ENCODE data around the gene PLEK2.
"Not testable (repeated sequence)": the region's sequence is repeated elsewhere in the genome, so short reads cannot be mapped to it uniquely, and the experiment has no call there.

The PLEK2 gene

DNA sequence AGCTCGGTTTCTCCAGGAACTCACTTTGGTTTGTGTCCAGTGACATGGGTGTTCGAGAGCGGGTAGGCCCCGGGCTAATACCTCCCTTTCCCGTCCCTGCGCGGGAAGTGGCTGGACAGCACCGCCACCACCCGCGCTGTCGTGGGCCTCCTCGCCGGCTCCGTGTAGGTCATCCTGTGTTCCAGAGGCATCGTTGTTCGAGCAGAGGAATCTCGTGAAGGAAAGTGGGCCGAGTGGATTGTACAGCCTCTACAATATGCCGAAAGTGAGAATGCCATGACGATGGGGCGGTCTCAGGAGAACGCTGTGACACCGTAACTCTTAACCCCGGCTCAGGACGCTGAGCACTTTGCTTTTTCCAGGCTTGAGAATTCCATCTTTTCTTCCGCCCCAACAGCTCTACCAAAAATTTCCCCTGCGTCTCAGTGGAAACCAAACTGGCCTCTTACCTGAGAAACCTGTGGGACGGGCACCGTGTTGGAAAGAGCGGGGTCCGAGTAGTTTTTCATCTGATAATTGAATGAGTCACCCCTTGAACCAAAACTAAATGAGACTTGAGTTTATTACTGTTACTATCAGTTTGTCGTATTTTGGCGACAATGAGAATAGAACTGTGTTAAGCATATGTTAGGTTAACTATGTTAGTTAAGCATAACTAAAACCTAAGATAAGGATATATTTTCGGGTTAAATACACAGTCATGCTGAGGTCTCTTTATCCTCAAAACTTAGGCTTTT, 51.3 kb downstream of the PLEK2 start:
- DNase-seq (ENCODE audit: low read depth in 1 of 2, low spot score in 1 of 2): peak in 1 of 2 donors; percentile 26

DNA sequence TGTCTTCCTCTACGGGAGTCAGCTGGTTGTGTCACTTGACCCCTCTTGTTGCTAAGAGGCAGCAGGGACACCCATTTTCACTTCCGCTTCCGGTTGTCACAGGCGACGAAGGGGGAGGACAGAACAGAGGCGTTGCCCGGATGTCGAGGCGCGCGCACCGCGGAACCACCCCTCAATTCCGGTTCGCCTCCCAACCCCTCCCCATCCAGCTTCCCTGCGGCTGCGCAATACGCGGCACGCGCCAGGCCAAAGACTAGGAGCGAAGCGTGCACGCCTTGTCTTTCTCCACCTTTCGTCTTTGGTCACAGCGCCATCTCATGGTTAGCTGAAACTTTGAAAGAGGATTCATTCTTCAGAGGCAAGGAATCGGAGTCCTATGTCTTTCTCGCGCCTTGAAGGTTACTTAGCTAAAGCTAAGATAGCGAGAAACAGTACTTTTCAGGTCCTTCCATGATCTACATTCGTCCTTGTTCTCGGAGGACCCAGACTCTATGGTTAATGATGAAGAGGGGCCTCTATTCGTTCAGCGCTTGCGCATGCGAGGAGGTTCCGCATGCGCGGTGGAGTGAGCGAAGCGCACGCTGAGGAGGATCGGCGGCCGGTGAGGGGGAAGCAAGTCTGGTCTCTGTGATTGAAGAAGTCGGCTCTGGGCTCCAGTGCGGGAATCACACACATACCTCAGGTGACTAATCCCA, 52.0 kb downstream of the PLEK2 start, which contains the start of the genes ATP6V1D and EIF2S1:
Gene ATP6V1D (minus strand): TSS at position 30 of the 695 bp plus-strand sequence. CDS start 106 bp downstream, outside the sequence.
Gene EIF2S1 (plus strand): TSS at position 554 of the 695 bp plus-strand sequence. CDS start 4,440 bp downstream, outside the sequence.
- DNase-seq (ENCODE audit: low read depth in 1 of 2, low spot score in 1 of 2): peak; percentile 97 to 99

DNA sequence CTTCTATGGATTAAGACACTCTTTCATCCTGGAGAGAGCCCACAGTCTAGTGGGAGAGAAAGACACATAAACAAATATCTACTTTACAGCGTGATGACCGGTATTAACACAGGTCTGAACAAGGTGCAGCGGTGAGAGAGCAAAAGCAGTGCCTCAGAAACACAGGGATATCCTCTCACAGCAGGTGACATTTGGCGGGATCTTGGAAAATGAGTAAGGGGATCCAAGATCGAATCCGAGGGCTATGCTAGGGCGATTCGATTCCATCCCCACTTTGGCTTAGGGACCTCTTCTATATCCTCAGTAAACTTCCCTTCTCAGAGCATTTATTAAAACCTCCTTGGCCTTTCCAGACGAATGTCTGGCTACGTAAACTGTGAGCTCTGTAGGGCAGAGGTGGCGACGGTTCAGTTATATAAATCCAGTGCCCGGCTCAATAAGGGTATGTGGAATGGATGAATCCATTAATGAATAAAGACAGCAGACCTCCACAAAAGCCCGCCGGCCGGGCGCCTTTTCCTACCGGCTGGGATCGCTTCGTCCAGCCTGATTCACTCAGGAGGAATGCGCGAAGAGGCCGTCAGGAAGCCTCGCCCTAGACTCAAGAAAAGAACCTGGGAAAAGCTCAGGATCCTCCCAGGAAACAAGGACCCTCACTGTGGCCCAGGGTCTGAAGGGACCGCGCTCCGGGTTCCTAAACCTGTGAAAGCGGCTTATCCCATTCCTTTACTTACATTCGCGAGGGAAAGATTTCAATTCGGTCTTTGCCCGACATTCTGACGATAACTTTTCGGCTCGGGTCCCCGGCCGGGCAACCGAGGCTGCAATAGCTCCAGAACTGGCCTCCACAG, 52.8 kb downstream of the PLEK2 start:
- DNase-seq (ENCODE audit: low read depth in 1 of 2, low spot score in 1 of 2): no peak

GRCh38 chr14:67357969-67358354, 54.0 kb downstream of the PLEK2 start:
- no peak for DNase-seq (ENCODE audit: low read depth in 1 of 2, low spot score in 1 of 2)

GRCh38 chr14:67357186-67357968, 54.6 kb downstream of the PLEK2 start:
- no peak for DNase-seq (ENCODE audit: low read depth in 1 of 2, low spot score in 1 of 2)

DNA sequence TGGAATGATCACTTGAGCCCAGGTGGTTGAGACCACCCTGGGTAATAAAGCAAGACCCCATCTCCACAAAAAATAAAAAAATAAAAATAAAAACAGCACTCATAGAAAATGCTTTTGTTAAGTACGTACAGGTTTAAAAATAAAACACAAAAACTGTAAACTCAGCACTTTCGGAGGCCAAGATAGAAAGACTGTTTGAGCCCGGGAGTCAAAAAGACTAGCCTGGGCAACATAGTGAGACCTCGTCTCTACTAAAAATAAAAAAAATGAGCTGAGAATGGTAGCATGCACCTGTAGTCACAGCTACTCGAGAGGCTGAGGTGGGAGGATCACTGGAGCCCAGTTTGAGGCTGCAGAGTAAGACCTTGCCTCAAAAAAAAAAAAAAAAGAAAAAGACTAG, 59.9 kb downstream of the PLEK2 start:
- no peak for DNase-seq (ENCODE audit: low read depth in 1 of 2, low spot score in 1 of 2)

GRCh38 chr14:67345583-67345982, 66.4 kb downstream of the PLEK2 start:
- DNase-seq (ENCODE audit: low read depth in 1 of 2, low spot score in 1 of 2): no peak

GRCh38 chr14:67343601-67344230, 68.2 kb downstream of the PLEK2 start:
- DNase-seq (ENCODE audit: low read depth in 1 of 2, low spot score in 1 of 2): no peak

- DNase-seq (ENCODE audit: low read depth in 1 of 2, low spot score in 1 of 2): not testable (repeated sequence)
Measured at GRCh38 chr14:67341231-67341630, 70.7 kb downstream of the PLEK2 start.
